ENCODE measurements around the gene TULP1. TPM values are rescaled to one million over a fixed set of nuclear protein-coding genes. Genes with fewer than 3 reads are reported as not detected.

The TULP1 gene
- total and polyA plus RNA-seq, 2 of the 8 experiments (the other 6 are each of a cell fraction or from before 2014, with no cell fraction given): 3.2 to 6.8 TPM

- no peak for TF ChIP-seq SUZ12 (IDR thresholded peaks at IDR 0.05; ENCODE audit: low read length)
- no peak for TF ChIP-seq GTF2F1 (IDR thresholded peaks at IDR 0.05; ENCODE audit: borderline replicate concordance, low read depth, low read length)
- TF ChIP-seq RXRA (IDR thresholded peaks at IDR 0.05; ENCODE audit: insufficient read depth, low read depth, low read length): no peak
- no peak for TF ChIP-seq TBP (IDR thresholded peaks at IDR 0.05; ENCODE audit: low read depth, low read length)
- TF ChIP-seq CTCF (IDR thresholded peaks at IDR 0.05; ENCODE audit: control extremely low read depth in 1 of 3, insufficient read depth in 1 of 3, low read depth in 1 of 3, low read length in 3 of 3): peak; percentile 94 to 98 (median 94)
- no peak for TF ChIP-seq ZNF274 (IDR thresholded peaks at IDR 0.05; ENCODE audit: borderline replicate concordance, extremely low read depth, low read length)
- TF ChIP-seq CREB1 (IDR thresholded peaks at IDR 0.05): 0 out of 2 replicates have a peak, but pooled peaks have one; percentile 7
- TF ChIP-seq SAP30 (IDR thresholded peaks at IDR 0.05; ENCODE audit: insufficient read depth, insufficient replicate concordance, low read length): no peak
- TF ChIP-seq BACH1 (IDR thresholded peaks at IDR 0.05; ENCODE audit: low read length): no peak
- 0 out of 2 replicates have a peak, but pooled peaks have one; percentile 39 for TF ChIP-seq RBBP5 (IDR thresholded peaks at IDR 0.05; ENCODE audit: borderline replicate concordance, low read depth, low read length)
- no peak for TF ChIP-seq YY1 (IDR thresholded peaks at IDR 0.05; ENCODE audit: low read depth, low read length)
- no peak for TF ChIP-seq SP1 (IDR thresholded peaks at IDR 0.05; ENCODE audit: low read depth, low read length)
- no peak for TF ChIP-seq CTBP2 (IDR thresholded peaks at IDR 0.05; ENCODE audit: borderline replicate concordance, insufficient read depth, insufficient read length, low read length)
- no peak for TF ChIP-seq MAX (IDR thresholded peaks at IDR 0.05)
- no peak for TF ChIP-seq HDAC6 (IDR thresholded peaks at IDR 0.05; ENCODE audit: low read depth, low read length)
- no peak for TF ChIP-seq TAF1 (IDR thresholded peaks at IDR 0.05; ENCODE audit: low read depth, low read length)
These were observed 10.3 kb upstream of the TULP1 start (continued) for GRCh38 chr6:35522660-35523658.
